ENCODE data around the gene KHDC4. TPM values are rescaled to one million over a fixed set of nuclear protein-coding genes. Genes with fewer than 3 reads are reported as not detected.

Gene KHDC4
- total RNA-seq, 1 experiment from 2014 or later, result 90.9 TPM

- Mint-ChIP-seq H3K36me3 (ENCODE audit: insufficient read depth, unreplicated experiment) (peaks cover 28% of the 10 kb centered on the region), H3K4me1 (ENCODE audit: insufficient read depth, unreplicated experiment) (peaks cover 79% of the 10 kb centered on the region), H3K4me3 (ENCODE audit: unreplicated experiment) (peak overlapping the region; percentile 81), H3K27ac (ENCODE audit: low read depth, unreplicated experiment) (peak overlapping the region; percentile 90), H3K9me3 (ENCODE audit: unreplicated experiment) (no peaks in the 10 kb centered on the region), H3K27me3 (ENCODE audit: insufficient read depth, unreplicated experiment) (no peaks in the 10 kb centered on the region)
- DNase-seq (ENCODE audit: unreplicated experiment), result peak; percentile 90
- ChIA-PET CTCF (interaction anchor here (0.6 to 11.9 kb wide), 13 partner anchors 11 to 665 kb away, joined by 3 to 136 read pairs (median 6); partner anchors contain the start of genes KHDC4 and RXFP4), POLR2A (interaction anchor here (0.7 to 13.3 kb wide), 16 partner anchors 7 to 306 kb away, joined by 3 to 294 read pairs (median 6); partner anchors contain the start of genes GON4L, KHDC4, RXFP4 and SMG5)
- intact Hi-C loops (cut with micrococcal nuclease), result no loop called here
- no TSS peak for BruUV-seq (replicated peaks)
- TF ChIP-seq CTCF (IDR thresholded peaks at IDR 0.05; ENCODE audit: unreplicated experiment), result no peak
Measured at GRCh38 chr1:155976062-155976912, 42.1 kb upstream of the KHDC4 start.

- DNase-seq (ENCODE audit: unreplicated experiment), result no peak
- CTCF ChIA-PET, result interaction anchor here (0.5 to 9.9 kb wide), 15 partner anchors 8 to 725 kb away, joined by 3 to 73 read pairs (median 5); partner anchors contain the start of gene KHDC4
- peaks cover 28% of the 10 kb centered on the region for H3K36me3 Mint-ChIP-seq (ENCODE audit: insufficient read depth, unreplicated experiment)
- no peak for TF ChIP-seq CTCF (IDR thresholded peaks at IDR 0.05; ENCODE audit: unreplicated experiment)
- H3K9me3 Mint-ChIP-seq (ENCODE audit: unreplicated experiment), result no peaks in the 10 kb centered on the region
- no TSS peak for BruUV-seq (replicated peaks)
- POLR2A ChIA-PET, result interaction anchor here (0.7 to 13.3 kb wide), 12 partner anchors 8 to 307 kb away, joined by 3 to 294 read pairs (median 10); partner anchors contain the start of genes GON4L, KHDC4, RXFP4 and SMG5
- H3K27ac Mint-ChIP-seq (ENCODE audit: low read depth, unreplicated experiment), result peak overlapping the region; percentile 90
- H3K27me3 Mint-ChIP-seq (ENCODE audit: insufficient read depth, unreplicated experiment), result no peaks in the 10 kb centered on the region
- intact Hi-C loops (cut with micrococcal nuclease), result no loop called here
- H3K4me1 Mint-ChIP-seq (ENCODE audit: insufficient read depth, unreplicated experiment), result peaks cover 78% of the 10 kb centered on the region
- peak overlapping the region; percentile 81 for H3K4me3 Mint-ChIP-seq (ENCODE audit: unreplicated experiment)
Measured at GRCh38 chr1:155975375-155976061, 41.3 kb upstream of the KHDC4 start.

- POLR2A ChIA-PET, result interaction anchor here (0.7 to 13.3 kb wide), 7 partner anchors 9 to 148 kb away, joined by 3 to 294 read pairs (median 14); partner anchors contain the start of genes KHDC4 and RXFP4
- H3K27ac Mint-ChIP-seq (ENCODE audit: low read depth, unreplicated experiment), result peak overlapping the region; percentile 90
- no peak for DNase-seq (ENCODE audit: unreplicated experiment)
Measured at GRCh38 chr1:155974208-155975115, 40.2 kb upstream of the KHDC4 start.

More at GRCh38 chr1:155974208-155975115, 40.2 kb upstream of the KHDC4 start:
- Mint-ChIP-seq H3K4me1 (ENCODE audit: insufficient read depth, unreplicated experiment) (peaks cover 77% of the 10 kb centered on the region), H3K27me3 (ENCODE audit: insufficient read depth, unreplicated experiment) (no peaks in the 10 kb centered on the region), H3K36me3 (ENCODE audit: insufficient read depth, unreplicated experiment) (peaks cover 35% of the 10 kb centered on the region), H3K4me3 (ENCODE audit: unreplicated experiment) (peak overlapping the region; percentile 81), H3K9me3 (ENCODE audit: unreplicated experiment) (no peaks in the 10 kb centered on the region)
- no peak for TF ChIP-seq CTCF (IDR thresholded peaks at IDR 0.05; ENCODE audit: unreplicated experiment)
- CTCF ChIA-PET, result interaction anchor here (0.5 to 9.9 kb wide), 13 partner anchors 10 to 1395 kb away, joined by 3 to 73 read pairs (median 4); no protein-coding TSS in a partner anchor
- intact Hi-C loops (cut with micrococcal nuclease), result loop anchor here (1.0 kb wide), 1 partner anchor 11 kb away; no protein-coding TSS in a partner anchor
- BruUV-seq (replicated peaks), result no TSS peak
